ENCODE results near the gene TSR3.

TSR3 gene

DNA sequence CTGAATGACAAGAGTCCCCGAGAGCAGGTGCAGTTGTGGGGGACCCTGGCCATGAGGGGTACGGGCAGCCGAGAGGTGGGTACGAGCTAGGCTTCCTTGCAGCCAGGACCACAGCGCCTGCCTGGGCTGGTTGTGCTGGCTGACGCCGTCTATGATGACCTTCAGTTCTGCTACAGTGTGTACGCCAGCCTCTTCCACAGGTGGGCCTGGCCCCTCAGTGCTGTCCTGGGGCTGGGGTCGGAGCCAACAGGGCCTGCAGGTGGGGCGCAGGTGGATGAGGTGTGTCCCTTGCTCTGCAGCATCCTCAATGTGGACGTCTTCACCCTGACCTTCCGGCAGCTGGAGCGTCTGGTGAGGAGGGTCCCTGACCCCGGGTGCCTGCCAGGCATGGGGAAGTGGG lies 7.2 kb downstream of the TSR3 start:
- TF ChIP-seq NFIC (IDR thresholded peaks at IDR 0.05) (no peak), CREB1 (IDR thresholded peaks at IDR 0.05; ENCODE audit: low read depth) (no peak), ZBTB7A (IDR thresholded peaks at IDR 0.05; ENCODE audit: low read depth) (no peak), FOXM1 (IDR thresholded peaks at IDR 0.05; ENCODE audit: borderline replicate concordance, low read depth) (no peak), TAF1 (IDR thresholded peaks at IDR 0.05; ENCODE audit: low read depth) (no peak), EGR1 (IDR thresholded peaks at IDR 0.05) (no peak), TCF12 (IDR thresholded peaks at IDR 0.05; ENCODE audit: low read depth) (no peak), TEAD4 (IDR thresholded peaks at IDR 0.05) (no peak), YY1 (IDR thresholded peaks at IDR 0.05; ENCODE audit: low read depth) (no peak), EP300 (IDR thresholded peaks at IDR 0.05; ENCODE audit: borderline replicate concordance) (no peak)
- TF ChIP-seq, protein P1, sequence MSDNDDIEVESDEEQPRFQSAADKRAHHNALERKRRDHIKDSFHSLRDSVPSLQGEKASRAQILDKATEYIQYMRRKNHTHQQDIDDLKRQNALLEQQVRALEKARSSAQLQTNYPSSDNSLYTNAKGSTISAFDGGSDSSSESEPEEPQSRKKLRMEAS (IDR thresholded peaks at IDR 0.05): no peak
- TF ChIP-seq, protein P2, sequence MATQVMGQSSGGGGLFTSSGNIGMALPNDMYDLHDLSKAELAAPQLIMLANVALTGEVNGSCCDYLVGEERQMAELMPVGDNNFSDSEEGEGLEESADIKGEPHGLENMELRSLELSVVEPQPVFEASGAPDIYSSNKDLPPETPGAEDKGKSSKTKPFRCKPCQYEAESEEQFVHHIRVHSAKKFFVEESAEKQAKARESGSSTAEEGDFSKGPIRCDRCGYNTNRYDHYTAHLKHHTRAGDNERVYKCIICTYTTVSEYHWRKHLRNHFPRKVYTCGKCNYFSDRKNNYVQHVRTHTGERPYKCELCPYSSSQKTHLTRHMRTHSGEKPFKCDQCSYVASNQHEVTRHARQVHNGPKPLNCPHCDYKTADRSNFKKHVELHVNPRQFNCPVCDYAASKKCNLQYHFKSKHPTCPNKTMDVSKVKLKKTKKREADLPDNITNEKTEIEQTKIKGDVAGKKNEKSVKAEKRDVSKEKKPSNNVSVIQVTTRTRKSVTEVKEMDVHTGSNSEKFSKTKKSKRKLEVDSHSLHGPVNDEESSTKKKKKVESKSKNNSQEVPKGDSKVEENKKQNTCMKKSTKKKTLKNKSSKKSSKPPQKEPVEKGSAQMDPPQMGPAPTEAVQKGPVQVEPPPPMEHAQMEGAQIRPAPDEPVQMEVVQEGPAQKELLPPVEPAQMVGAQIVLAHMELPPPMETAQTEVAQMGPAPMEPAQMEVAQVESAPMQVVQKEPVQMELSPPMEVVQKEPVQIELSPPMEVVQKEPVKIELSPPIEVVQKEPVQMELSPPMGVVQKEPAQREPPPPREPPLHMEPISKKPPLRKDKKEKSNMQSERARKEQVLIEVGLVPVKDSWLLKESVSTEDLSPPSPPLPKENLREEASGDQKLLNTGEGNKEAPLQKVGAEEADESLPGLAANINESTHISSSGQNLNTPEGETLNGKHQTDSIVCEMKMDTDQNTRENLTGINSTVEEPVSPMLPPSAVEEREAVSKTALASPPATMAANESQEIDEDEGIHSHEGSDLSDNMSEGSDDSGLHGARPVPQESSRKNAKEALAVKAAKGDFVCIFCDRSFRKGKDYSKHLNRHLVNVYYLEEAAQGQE (IDR thresholded peaks at IDR 0.05; ENCODE audit: low read depth): no peak
- TF ChIP-seq, protein P3, sequence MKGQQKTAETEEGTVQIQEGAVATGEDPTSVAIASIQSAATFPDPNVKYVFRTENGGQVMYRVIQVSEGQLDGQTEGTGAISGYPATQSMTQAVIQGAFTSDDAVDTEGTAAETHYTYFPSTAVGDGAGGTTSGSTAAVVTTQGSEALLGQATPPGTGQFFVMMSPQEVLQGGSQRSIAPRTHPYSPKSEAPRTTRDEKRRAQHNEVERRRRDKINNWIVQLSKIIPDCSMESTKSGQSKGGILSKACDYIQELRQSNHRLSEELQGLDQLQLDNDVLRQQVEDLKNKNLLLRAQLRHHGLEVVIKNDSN (IDR thresholded peaks at IDR 0.05): no peak

DNA sequence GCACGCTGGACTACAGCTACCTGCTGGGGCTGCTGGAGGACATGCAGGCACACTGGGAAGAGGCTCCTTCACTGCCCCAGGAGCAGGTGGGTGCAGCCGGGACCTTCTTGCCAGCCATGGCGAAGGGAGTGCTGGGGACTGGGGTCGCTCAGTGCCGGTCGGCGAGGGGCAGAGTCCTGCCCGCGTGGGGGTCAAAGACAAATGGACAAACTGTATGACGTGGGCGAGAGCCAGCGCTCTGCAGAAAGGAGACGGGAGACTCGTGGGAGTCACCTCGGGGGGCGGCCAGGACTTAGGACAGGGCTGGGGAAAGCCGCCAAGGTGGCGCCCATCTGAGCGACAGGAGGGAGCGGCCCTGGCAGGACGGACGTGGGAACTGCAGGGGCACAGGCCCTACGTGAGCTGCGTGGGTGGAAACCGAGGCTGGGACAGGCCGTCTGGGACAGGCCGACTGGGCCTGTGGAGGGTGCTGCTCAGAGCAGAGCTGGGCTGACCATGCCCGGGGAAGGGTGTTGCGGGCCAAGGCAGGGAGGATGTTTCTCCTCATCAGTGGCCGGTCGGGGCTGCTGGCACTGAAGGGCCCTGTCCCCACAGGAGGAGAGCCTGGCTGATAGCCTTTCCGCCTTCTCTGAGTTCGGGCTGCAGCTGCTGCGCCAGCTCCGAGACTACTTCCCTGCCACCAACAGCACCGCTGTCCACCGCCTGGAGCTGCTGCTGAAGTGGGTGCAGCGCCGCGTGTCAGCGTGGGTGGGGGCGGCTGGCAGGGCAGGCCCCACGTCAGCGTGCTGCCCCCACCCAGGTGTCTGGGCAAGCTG lies 8.0 kb downstream of the TSR3 start:
- TF ChIP-seq ZBTB7A (IDR thresholded peaks at IDR 0.05; ENCODE audit: low read depth) (no peak), CEBPB (IDR thresholded peaks at IDR 0.05) (no peak), EP300 (IDR thresholded peaks at IDR 0.05; ENCODE audit: borderline replicate concordance) (no peak), EGR1 (IDR thresholded peaks at IDR 0.05) (peak; percentile 80)

DNA sequence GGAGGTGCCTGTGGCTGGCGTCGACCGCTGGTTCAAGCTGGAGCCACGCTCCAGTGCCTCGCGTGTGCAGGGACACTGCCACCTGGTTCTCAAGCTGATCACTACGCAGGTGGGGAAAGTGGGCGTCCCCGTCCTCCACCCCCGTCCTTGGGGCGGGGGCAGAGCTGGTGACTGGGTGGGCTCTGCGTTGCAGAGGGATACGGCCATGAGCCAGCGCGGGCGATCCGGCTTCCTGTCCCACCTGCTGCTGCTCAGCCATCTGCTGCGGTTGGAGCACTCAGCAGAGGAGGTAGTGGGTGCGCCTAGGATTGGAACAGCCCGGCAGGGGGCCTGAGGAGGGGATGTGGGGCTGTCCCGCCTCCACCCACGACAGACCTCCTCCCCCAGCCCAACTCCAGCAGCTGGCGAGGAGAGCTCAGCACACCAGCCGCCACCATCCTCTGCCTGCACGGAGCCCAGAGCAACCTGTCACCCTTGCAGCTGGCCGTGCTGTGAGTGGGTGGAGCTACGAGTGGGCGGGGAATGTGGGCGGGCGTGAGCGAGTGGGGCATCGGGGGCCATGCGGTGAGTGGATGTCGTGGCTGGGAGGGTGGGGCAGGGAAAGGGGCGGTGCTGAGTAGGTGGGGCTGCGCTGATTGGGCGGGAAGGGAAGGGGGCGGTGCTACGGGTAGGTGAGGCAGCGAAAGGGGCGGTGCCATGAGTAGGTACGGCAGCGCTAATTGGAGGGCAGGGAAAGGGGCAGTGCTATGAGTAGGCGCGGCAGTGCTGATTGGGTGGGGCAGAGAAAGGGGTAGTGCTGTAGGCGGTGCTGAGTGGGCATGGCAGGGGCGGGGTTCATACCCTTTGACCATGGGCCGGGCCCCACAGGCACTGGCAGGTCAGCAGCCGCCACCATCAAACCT lies 8.9 kb downstream of the TSR3 start:
- no peak for TF ChIP-seq RAD21 (IDR thresholded peaks at IDR 0.05; ENCODE audit: low read depth)
- peak; percentile 52 for TF ChIP-seq TAF1 (IDR thresholded peaks at IDR 0.05; ENCODE audit: low read depth)
- TF ChIP-seq, protein P1 (IDR thresholded peaks at IDR 0.05): peak; percentile 70
- no peak for TF ChIP-seq ZBTB7A (IDR thresholded peaks at IDR 0.05; ENCODE audit: low read depth)
- 0 out of 2 replicates have a peak, but pooled peaks have one; percentile 37 for TF ChIP-seq TCF12 (IDR thresholded peaks at IDR 0.05; ENCODE audit: low read depth)
- TF ChIP-seq, protein P3 (IDR thresholded peaks at IDR 0.05): no peak
- peak; percentile 43; the same call in 1 of the 2 replicates for TF ChIP-seq TEAD4 (IDR thresholded peaks at IDR 0.05)
- no peak for TF ChIP-seq CEBPB (IDR thresholded peaks at IDR 0.05)
- 0 out of 2 replicates have a peak, but pooled peaks have one; percentile 51 for TF ChIP-seq YY1 (IDR thresholded peaks at IDR 0.05; ENCODE audit: low read depth)
- TF ChIP-seq, protein P2 (IDR thresholded peaks at IDR 0.05; ENCODE audit: low read depth): no peak
- no peak for TF ChIP-seq EP300 (IDR thresholded peaks at IDR 0.05; ENCODE audit: borderline replicate concordance)
- no peak for TF ChIP-seq FOXM1 (IDR thresholded peaks at IDR 0.05; ENCODE audit: borderline replicate concordance, low read depth)
- TF ChIP-seq CREB1 (IDR thresholded peaks at IDR 0.05; ENCODE audit: low read depth): no peak
- TF ChIP-seq EGR1 (IDR thresholded peaks at IDR 0.05): peak; percentile 70

DNA sequence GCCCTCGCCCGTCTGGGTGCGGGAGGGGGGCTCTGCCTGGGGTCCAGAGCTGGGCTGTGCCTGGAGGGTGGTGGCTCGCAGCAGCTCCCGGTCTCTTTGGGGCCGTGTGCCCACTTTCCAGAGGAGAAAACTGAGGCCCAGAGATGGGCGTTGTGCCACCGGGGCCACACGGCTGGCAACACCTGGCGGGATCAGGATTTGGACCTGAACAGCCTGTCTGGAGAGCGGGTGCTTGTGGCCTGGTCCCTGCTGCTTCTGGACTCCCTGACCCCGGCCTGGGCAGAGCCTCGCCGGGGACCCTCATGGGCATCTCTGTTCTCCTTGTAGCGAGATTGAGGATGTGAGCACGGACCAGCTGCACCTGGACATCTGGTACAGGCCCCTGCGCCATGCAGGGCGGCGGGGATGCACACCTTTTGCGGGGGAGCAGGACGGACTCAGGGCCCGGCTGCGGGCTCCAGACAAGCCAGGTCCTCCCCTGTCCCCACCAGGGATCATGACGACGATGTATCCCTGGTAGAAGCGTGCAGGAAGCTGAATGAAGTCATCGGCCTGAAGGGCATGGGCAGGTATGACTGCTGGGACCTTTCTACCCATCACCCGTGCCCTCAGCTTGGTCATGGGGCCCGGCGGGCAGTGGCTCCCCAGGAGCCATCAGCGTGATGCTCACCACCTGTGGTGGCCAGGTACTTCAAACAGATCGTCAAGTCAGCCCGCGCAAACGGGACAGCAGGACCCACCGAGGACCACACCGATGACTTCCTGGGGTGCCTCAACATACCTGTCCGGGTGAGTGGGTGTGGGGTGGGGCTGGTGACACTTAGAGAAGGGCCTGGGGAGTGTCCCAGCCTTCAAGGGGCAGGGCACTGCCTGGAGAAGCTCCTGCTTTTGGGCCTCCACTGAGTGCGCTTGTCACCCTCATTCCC lies 9.9 kb downstream of the TSR3 start:
- 0 out of 2 replicates have a peak, but pooled peaks have one; percentile 7 for TF ChIP-seq ZBTB7A (IDR thresholded peaks at IDR 0.05; ENCODE audit: low read depth)
- TF ChIP-seq, protein P3 (IDR thresholded peaks at IDR 0.05): no peak
- no peak for TF ChIP-seq YY1 (IDR thresholded peaks at IDR 0.05; ENCODE audit: low read depth)
- no peak for TF ChIP-seq EP300 (IDR thresholded peaks at IDR 0.05; ENCODE audit: borderline replicate concordance)

Data from Ishikawa (cell line).